ENCODE data around the gene COL20A1.

DNA sequence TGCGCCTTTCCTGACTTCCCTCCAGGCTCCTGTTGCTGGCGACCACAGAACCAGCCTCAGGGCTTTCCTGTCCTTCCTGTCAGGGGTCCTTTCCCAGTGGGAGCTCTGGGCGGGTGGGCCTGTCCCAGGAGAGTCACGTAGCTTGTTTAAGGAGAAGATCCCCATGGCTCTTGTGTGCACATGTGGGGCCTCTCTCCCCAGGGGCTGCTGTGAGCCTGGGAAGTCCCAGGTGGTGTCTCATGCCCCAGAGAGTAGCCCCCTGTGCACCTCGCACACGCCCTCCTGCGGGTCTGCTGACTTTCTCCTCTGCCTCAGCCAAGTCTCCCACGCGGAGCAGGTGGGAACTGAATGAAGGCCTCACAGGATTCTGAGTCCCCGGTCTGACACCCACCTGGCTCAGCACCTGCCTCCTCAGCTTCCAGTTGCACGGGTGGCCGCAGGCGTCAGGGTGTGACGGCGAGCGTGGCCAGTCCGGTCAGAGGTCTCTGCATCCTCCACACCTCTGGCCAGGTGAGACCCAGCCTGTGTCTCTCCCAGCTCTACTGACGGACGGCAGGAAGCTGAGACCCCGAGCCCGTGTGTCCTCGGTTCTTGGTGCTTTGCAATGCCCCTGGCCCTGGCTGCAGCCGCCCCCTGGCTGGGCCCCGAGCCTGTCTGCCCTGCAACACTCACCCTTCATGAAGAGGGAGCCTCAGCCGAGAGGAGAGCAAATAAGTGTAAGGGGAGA lies 33.1 kb upstream of the COL20A1 start:
- TF ChIP-seq EZH2phosphoT487 (IDR thresholded peaks at IDR 0.05; ENCODE audit: insufficient read depth, low read depth), result no peak
- TF ChIP-seq EZH2 (IDR thresholded peaks at IDR 0.05; ENCODE audit: insufficient read depth, poor library complexity, severe bottlenecking), result no peak
